Adipose tissue (tissue), 3 donors: Measurements from ENCODE around the gene CD300LD. TPM values are rescaled to one million over a fixed set of nuclear protein-coding genes. Genes with fewer than 3 reads are reported as not detected.
"Not testable (repeated sequence)": the region's sequence is repeated elsewhere in the genome, so short reads cannot be mapped to it uniquely, and the experiment has no call there.

ENCODE experiments used
- H3K27ac ChIP-seq: one replicate; pipeline ENCODE4 v1.5.1; 2013; ENCODE audit warnings: low read depth, low read length
- WGBS, 3 donors: extraction: QIAGEN DNeasy Blood & Tissue Kit; methylation state at CpG; one replicate each; pipeline ENCODE4 v1.1.7; 2013; 5-methylcytosine and 5-hydroxymethylcytosine counted together
- polyA plus RNA-seq, 3 donors: library from polyadenylated mRNA; stranded (reverse); fragments of 200-250 nt; gene quantifications; one replicate each; pipeline ENCODE4 v1.2.3, GENCODE V29; 2013
- donor health status: healthy with polysubstance abuse.
- donor health status: Bipolar disorder and iron deficiency.
- donor health status: healthy.

Gene CD300LD
- polyA plus RNA-seq, 3 donors: not detected

DNA sequence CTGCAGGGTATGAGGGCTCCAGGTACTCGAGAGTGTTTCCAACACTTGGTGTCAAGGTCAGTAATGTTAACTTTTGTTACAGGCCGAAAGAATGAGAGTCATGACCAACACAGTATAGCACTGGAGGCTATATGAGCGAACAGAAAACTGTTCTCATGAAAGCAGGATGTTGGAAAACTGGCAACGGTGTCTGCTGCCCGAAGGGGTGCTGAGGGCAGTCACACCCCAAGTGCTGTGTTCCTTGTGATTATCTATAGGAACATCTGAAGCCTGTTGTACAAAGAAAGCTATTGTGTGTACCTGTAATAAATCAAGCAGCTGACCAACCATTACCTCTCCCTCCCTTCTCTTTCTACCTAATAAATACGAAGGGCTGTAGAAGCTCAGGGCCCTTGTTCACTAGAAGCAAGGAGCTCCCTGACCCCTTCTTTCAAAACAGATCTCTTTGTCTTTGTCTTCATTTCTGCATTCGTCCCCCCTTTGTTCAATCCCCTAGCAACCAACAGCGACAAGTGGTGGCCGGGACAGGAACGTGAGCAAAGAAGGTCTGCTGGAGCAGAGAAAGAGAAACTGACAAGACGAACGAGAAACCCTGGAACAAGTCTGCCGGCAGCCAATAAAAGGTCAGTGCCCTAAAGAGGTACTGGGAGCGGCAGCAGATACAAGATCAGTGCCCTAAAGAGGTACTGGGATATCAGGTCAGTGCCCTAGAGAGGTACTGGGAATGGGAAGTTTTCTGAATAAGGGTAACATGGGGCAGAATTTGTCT, 7.6 kb downstream of the CD300LD start:
- WGBS, 3 donors: 63 to 81% (median 74%) methylated on average over 14 of the region's 14 CpGs
- no peak overlapping the region for H3K27ac ChIP-seq

- 63 to 72% (median 68%) methylated on average over 10 of the region's 10 CpGs for WGBS, 3 donors
- no peak overlapping the region for H3K27ac ChIP-seq
Measured at GRCh38 chr17:74582633-74583032, 9.4 kb downstream of the CD300LD start.

DNA sequence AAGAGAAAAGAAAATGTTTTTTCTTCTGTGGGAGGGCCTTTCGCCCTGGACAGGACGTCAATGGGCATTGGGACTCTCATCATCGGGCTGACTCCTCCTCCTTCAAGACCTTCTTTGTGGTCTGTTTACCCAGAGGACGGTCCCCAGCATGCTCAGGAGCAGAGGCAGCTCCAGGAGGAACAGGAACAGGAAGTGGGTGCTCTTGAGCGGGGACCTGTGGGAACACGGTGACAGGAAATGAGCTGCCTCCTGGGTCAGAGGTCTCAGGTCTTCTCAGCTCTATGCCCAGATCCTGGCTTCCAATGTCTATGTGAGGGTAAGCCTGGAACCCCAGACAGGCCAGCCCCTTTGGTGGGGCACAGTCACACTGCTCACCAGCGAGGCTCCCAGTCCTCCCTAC, 12.2 kb downstream of the CD300LD start:
- WGBS, 3 donors: 49 to 63% (median 53%) methylated on average over 7 of the region's 7 CpGs
- no peak overlapping the region for H3K27ac ChIP-seq

DNA sequence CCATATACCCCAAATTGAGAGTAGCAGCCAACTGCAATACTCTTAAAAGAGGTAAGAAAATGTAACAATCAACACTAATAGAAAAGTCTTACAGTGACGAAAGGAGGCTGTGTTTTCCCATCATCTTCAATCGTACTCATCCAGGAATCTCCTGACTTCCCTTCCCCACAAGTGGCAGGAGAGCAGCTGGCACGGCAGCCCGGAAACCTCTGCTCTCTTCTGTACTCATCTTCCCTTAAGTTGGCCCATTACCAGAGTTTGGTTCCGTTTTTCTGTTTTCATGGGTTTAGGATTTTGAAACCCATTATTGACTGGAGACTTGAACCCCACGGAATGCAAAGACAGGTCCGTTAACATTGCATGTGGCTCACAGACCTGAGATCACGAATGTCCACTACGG, 13.1 kb downstream of the CD300LD start:
- H3K27ac ChIP-seq: no peak overlapping the region
- 69 to 84% (median 74%) methylated on average over 9 of the region's 9 CpGs for WGBS, 3 donors

GRCh38 chr17:74574489-74575142, 17.5 kb downstream of the CD300LD start:
- 58 to 72% (median 69%) methylated on average over 5 of the region's 5 CpGs for WGBS, 3 donors
- no peak overlapping the region for H3K27ac ChIP-seq

DNA sequence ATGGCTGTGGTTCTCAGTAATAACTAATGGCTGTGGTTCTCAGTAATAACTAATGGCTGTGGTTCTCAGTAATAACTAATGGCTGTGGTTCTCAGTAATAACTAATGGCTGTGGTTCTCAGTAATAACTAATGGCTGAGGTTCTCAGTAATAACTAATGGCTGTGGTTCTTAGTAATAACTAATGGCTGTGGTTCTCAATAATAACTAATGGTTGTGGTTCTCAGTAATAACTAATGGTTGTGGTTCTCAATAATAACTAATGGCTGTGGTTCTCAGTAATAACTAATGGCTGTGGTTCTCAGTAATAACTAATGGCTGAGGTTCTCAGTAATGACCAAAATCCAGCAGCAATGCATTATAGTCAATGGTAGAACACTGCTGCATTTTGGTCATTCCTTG, 18.4 kb downstream of the CD300LD start:
- H3K27ac ChIP-seq: not testable (repeated sequence)

DNA sequence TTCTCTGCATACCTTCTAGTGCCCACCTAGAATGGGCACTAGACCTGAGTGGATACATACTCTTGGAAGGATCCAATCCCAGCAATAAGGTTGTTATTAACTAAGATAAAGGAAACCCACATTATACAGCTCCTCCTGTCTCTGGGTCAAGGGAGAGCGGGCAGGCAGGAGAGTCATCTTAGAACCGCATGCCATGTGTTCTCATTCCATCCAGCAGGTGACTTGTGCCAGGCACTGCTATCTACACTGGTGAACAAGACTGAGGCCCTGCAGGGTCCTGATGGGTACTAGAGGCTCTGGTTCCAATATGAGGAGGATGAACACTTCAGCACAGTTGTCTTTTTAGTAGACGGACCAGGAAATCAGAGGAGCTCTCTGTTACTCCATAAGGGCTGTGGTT, 18.9 kb downstream of the CD300LD start:
- no peak overlapping the region for H3K27ac ChIP-seq
- 79 to 91% (median 83%) methylated on average over 3 of the region's 3 CpGs for WGBS, 3 donors

DNA sequence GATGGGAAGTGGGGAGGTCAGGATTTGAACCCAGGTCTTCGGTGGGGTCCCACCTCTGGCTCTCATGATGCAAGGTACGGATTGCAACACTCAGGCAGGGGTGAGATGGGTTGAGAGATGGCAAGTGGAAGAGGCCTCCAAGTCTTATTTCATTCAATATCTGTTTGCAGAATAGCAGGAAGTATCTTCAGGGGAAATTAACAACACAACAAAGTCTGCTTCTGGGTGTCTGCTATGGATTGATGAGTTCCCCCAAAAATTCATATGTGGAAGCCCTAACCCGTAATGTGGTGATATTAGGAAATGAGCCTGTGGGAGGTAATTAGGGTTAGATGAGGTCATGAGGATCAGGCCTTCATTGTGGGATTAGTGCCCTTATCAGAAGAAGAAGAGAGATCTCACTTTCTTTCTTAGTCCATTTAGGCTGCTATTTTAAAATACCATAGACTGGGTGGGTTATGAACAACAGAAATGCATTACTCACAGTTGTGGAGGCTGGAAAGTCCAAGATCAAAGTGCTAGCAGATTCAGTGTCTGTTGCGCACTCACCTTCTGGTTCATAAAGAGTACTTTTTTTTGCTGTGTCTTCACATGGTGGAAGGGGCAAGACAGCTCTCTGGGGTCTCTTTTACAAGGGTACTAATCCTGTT, 20.3 kb downstream of the CD300LD start:
- WGBS, 3 donors: 62 to 82% (median 65%) methylated on average over 4 of the region's 4 CpGs
- H3K27ac ChIP-seq: no peak overlapping the region

DNA sequence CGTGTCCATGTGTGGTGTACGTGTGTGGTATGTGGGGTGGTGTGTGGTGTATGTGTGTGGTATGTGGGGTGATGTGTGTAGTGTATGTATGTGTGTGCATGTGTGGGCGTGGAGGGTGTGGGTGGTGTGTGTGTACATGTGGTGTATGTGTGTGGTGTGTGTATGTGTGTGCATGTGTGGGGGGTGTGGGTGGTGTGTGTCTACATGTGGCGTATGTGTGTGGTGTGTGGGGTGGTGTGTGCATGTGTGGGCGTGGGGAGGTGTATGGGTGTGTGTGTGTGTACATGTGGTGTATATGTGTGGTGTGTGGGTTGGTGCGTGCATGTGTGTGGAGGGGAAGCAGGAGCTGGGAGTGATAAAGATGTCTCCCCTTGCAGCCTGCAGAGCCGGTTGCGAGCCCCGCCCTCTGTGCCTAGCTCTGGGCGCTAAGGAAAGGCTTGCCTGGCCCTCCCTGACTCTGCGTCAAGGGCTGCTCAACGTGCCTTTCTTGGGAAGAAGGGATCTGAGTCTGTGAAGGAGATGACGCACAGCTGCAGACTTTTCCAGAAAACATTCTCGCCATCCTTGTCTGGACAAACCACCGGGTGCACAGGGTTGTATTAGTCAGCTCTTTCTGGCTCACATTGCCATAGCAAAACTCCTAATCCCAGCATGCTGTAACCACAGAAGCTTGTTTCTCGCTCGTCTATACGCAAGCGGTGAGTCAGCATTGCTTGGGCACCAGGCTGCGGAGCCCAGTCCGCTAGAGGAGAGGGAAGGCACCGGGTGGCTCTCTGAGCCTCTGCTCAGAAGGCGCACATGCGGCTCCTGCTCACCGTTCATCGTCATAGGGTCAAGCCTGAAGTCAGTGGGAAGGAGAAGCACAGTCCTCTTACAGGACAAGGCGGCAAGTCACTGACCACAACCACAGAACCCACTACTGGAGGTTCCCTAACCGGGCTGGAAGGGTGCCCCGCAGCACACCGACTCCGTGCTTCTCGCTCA, 22.8 kb downstream of the CD300LD start:
- H3K27ac ChIP-seq: no peak overlapping the region

GRCh38 chr17:74568106-74568873, 23.8 kb downstream of the CD300LD start:
- H3K27ac ChIP-seq: no peak overlapping the region
- 67 to 79% (median 74%) methylated on average over 4 of the region's 4 CpGs for WGBS, 3 donors

More for the DNA sequence above, 22.8 kb downstream of the CD300LD start:
- WGBS, 3 donors: 38 to 60% (median 54%) methylated on average over 32 of the region's 32 CpGs

DNA sequence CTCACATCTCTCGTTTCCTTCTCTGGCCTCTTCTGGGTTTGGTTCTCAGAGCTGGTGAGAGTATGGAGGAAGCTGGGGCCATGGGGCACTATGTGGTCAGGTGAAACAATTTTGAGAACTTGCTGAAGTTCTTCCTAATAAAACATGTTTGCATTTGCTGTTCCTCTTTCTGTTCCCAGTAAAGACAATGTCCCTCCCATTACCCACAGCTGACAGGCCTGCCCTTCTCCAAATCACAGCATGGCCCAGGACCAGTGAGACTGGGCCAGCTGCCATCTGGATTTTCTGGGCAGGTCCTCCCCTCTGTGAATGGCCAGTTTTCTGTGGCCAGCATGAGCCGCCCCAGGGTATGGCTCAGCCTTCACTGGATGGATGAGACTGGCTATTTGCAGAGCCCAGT, 24.7 kb downstream of the CD300LD start, which contains the start of gene CD300H:
Gene CD300H (minus strand): TSS at position 113 of the 400 bp plus-strand sequence.
- no peak within 1 kb of the TSS for H3K27ac ChIP-seq
- WGBS, 3 donors: 63 to 81% (median 66%) methylated on average over 2 of the region's 2 CpGs

DNA sequence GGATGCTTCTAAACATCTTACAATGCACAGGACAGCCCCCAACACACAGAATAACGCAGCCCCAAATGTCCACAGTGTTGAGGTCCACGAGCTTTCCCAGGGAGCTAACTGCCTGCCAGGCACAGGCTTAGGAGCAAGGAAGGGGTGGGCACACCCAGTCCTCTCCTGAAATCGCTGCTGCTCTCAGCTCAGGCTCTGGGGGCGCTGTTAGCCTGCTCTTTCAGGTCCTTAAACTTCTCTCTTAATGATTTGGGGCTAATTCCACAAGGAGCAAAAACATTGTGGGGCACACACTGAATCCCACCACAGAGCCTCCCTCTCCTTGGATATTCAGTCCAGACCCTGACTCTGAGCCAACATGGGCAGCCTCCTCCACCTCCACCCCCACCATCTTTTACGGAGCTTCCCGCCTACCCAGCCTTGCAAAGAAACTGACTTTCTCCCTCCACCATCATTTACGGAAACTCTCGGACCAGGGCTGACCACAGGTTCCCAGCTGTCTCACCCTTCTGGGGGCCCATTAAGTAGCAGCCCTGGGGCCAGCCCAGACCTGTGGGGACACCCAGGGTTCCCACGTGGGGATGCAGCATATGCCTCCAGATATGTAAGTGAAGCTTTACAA, 25.8 kb downstream of the CD300LD start:
- 28 to 38% (median 35%) methylated on average over 9 of the region's 9 CpGs for WGBS, 3 donors
- no peak overlapping the region for H3K27ac ChIP-seq

- H3K27ac ChIP-seq: no peak overlapping the region
- WGBS, 3 donors: 22 to 48% (median 48%) methylated on average over 5 of the region's 5 CpGs
Measured at GRCh38 chr17:74565126-74565525, 27.0 kb downstream of the CD300LD start.

- whole genome bisulfite sequencing, 3 donors: 84 to 92% (median 88%) methylated on average over 1 of the region's 1 CpG
- H3K27ac ChIP-seq: no peak overlapping the region
Measured at GRCh38 chr17:74563358-74563757, 28.7 kb downstream of the CD300LD start.

GRCh38 chr17:74561586-74561985, 30.5 kb downstream of the CD300LD start:
- H3K27ac ChIP-seq: no peak overlapping the region
- 38 to 70% (median 66%) methylated on average over 3 of the region's 3 CpGs for WGBS, 3 donors

GRCh38 chr17:74558882-74559519, 33.1 kb downstream of the CD300LD start:
- no peak overlapping the region for H3K27ac ChIP-seq
- 60 to 62% (median 61%) methylated on average over 6 of the region's 6 CpGs for WGBS, 3 donors

DNA sequence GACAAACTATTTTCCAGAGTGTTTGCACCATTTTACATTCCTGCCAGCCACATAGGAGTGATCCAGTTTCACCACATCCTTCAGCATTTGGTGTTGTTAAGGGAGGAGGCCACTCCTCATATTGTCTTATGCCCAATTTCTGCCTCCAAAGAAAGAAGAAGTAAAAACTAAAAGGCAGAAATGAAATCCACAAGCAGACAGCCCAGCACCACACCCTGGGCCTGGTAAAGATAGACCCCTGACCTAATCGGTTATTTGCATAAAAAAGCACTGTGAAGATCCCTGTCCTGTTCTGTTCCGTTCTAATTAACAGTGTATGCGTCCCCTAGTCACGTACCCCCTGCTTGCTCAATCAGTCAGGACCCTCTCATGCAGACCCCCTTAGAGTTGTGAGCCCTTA, 33.7 kb downstream of the CD300LD start:
- 64 to 88% (median 75%) methylated on average over 4 of the region's 4 CpGs for WGBS, 3 donors
- H3K27ac ChIP-seq: not testable (repeated sequence)
